Gastrocnemius medialis (tissue), 4 donors: ENCODE results near the gene ABHD15.

Experiments used
- CTCF ChIP-seq, 5 experiments: fragments of 450-650 bp in 3 of 5; fragments of 200-600 bp in 2 of 5; sonication (generic) in 2 of 5; IDR thresholded peaks in 4 of 5; conservative IDR thresholded peaks in 1 of 5; 1 replicate in 4 of 5; 2 replicates in 1 of 5; pipeline ENCODE4 v1.5.1; 2016 to 2019; ENCODE audit warnings: antibody characterized with exemption in 5 of 5, mild to moderate bottlenecking in 3 of 5, moderate library complexity in 3 of 5
- POLR2A ChIP-seq, 2 donors: fragments of 450-650 bp; IDR thresholded peaks; one replicate each; pipeline ENCODE4 v1.6.1; 2017; ENCODE audit warnings: antibody characterized with exemption in 2 of 2, mild to moderate bottlenecking in 2 of 2, moderate library complexity in 2 of 2

- TF ChIP-seq POLR2A (IDR thresholded peaks at IDR 0.05) (no peak), CTCF (IDR thresholded peaks at IDR 0.05 in 4 of 5, conservative IDR thresholded peaks at IDR 0.05 in 1 of 5) (no peak)
Measured at GRCh38 chr17:29574732-29575510, 8.1 kb upstream of the ABHD15 start.
